Naive B cell (primary cell): ENCODE data around the gene CAMKMT. TPM values are rescaled to one million over a fixed set of nuclear protein-coding genes. Genes with fewer than 3 reads are reported as not detected.
"Not testable (repeated sequence)": the region's sequence is repeated elsewhere in the genome, so short reads cannot be mapped to it uniquely, and the experiment has no call there.

ENCODE experiments used
- ATAC-seq, 2 donors: fragments of 150-1000 bp; cut with Tn5 transposase; 2 replicates each; pipeline ENCODE4 v1.10.0; 2021; ENCODE audit warnings: low read depth in 2 of 2, mild to moderate bottlenecking in 2 of 2, moderate library complexity in 2 of 2
- DNase-seq: peaks from one replicate; pipeline ENCODE4 v3.0.0; 2022
- H3K27ac Mint-ChIP-seq, 6 donors: one replicate each; pipeline ENCODE4 v1.8.0; 2020 to 2022; ENCODE audit warnings: mild to moderate bottlenecking in 6 of 6, mixed read lengths in 6 of 6, moderate library complexity in 5 of 6, inconsistent platforms in 2 of 6
- H3K27me3 Mint-ChIP-seq, 3 donors: one replicate each; pipeline ENCODE4 v1.8.0; 2021 to 2022; ENCODE audit warnings: mixed read lengths in 3 of 3, mild to moderate bottlenecking in 1 of 3
- H3K36me3 Mint-ChIP-seq, 2 donors: one replicate each; pipeline ENCODE4 v1.8.0; 2020 to 2022; ENCODE audit warnings: mixed read lengths in 2 of 2, inconsistent platforms in 1 of 2, mild to moderate bottlenecking in 1 of 2
- H3K4me1 Mint-ChIP-seq, 3 donors: one replicate each; pipeline ENCODE4 v1.8.0; 2020 to 2022; ENCODE audit warnings: mixed read lengths in 3 of 3, inconsistent platforms in 1 of 3, mild to moderate bottlenecking in 1 of 3, moderate library complexity in 1 of 3
- H3K4me3 Mint-ChIP-seq, 8 donors: one replicate each; pipeline ENCODE4 v1.8.0; 2020 to 2022; ENCODE audit warnings: mild to moderate bottlenecking in 8 of 8, mixed read lengths in 8 of 8, moderate library complexity in 8 of 8, inconsistent platforms in 2 of 8
- H3K9me3 Mint-ChIP-seq, 7 donors: one replicate each; pipeline ENCODE4 v1.8.0; 2020 to 2022; ENCODE audit warnings: mixed read lengths in 7 of 7, mild to moderate bottlenecking in 5 of 7, inconsistent platforms in 2 of 7, moderate library complexity in 1 of 7
- polyA plus RNA-seq, 6 donors: library from polyadenylated mRNA; unstranded; fragments of 300-500 nt; fragmentation: Illumina TruSeq; gene quantifications; one replicate each; pipeline ENCODE4 v1.2.3, GENCODE V29; 2021; ENCODE audit warnings: low read depth in 6 of 6

CAMKMT gene
- polyA plus RNA-seq, 6 donors from 2014 or later, result 10.0 to 15.8 (median 12.4) TPM

GRCh38 chr2:44580875-44581515, 219.2 kb downstream of the CAMKMT start:
- ATAC-seq (no peak), DNase-seq (no peak)
- H3K9me3 Mint-ChIP-seq, result no peaks in the 10 kb centered on the region
- H3K36me3 Mint-ChIP-seq, result no peaks in the 10 kb centered on the region
- peaks cover 11 to 19% (median 12%) of the 10 kb centered on the region in 3 donors for H3K4me1 Mint-ChIP-seq
- H3K4me3 Mint-ChIP-seq, result no peak overlapping the region
- no peaks in the 10 kb centered on the region for H3K27me3 Mint-ChIP-seq
- H3K27ac Mint-ChIP-seq, result no peak overlapping the region

- H3K9me3 Mint-ChIP-seq, result no peaks in the 10 kb centered on the region
- peaks cover 0 to 4% of the 10 kb centered on the region in 2 donors for H3K36me3 Mint-ChIP-seq
- peaks cover 8 to 19% (median 11%) of the 10 kb centered on the region in 3 donors for H3K4me1 Mint-ChIP-seq
- H3K27ac Mint-ChIP-seq, result no peak overlapping the region
- DNase-seq (no peak), ATAC-seq (no peak)
- no peaks in the 10 kb centered on the region for H3K27me3 Mint-ChIP-seq
- no peak overlapping the region for H3K4me3 Mint-ChIP-seq
Observed at GRCh38 chr2:44582363-44583008, 220.7 kb downstream of the CAMKMT start.

- DNase-seq, H3K27me3 Mint-ChIP-seq, ATAC-seq, H3K36me3 Mint-ChIP-seq, H3K4me1 Mint-ChIP-seq, H3K4me3 Mint-ChIP-seq: not testable (repeated sequence)
- Mint-ChIP-seq H3K9me3 (peaks cover 0 to 10% (median 0%) of the 10 kb centered on the region in 7 donors), H3K27ac (peak overlapping the region in 2 of 6 donors; percentile 10 to 70)
Observed at GRCh38 chr2:44595615-44596014, 233.9 kb downstream of the CAMKMT start.

- ATAC-seq, result no peak
- Mint-ChIP-seq H3K9me3 (peaks cover 0 to 10% (median 0%) of the 10 kb centered on the region in 7 donors), H3K4me3 (no peak overlapping the region), H3K27me3 (no peaks in the 10 kb centered on the region), H3K36me3 (no peaks in the 10 kb centered on the region), H3K4me1 (peaks cover 5 to 9% (median 9%) of the 10 kb centered on the region in 3 donors), H3K27ac (no peak overlapping the region)
- no peak for DNase-seq
Observed at GRCh38 chr2:44596537-44597320, 235.0 kb downstream of the CAMKMT start.

GRCh38 chr2:44598330-44599119, 236.8 kb downstream of the CAMKMT start:
- Mint-ChIP-seq H3K4me1 (peaks cover 1 to 5% (median 4%) of the 10 kb centered on the region in 3 donors), H3K27me3 (no peaks in the 10 kb centered on the region), H3K27ac (no peak overlapping the region), H3K36me3 (peaks cover 0 to 7% of the 10 kb centered on the region in 2 donors), H3K9me3 (peaks cover 0 to 10% (median 0%) of the 10 kb centered on the region in 7 donors), H3K4me3 (no peak overlapping the region)
- ATAC-seq, result no peak
- DNase-seq, result no peak

GRCh38 chr2:44599130-44599529, 237.4 kb downstream of the CAMKMT start:
- peaks cover 0 to 7% (median 0%) of the 10 kb centered on the region in 7 donors for H3K9me3 Mint-ChIP-seq
- no peak overlapping the region for H3K27ac Mint-ChIP-seq
- no peaks in the 10 kb centered on the region for H3K27me3 Mint-ChIP-seq
- DNase-seq (no peak), ATAC-seq (no peak)
- H3K36me3 Mint-ChIP-seq, result peaks cover 0 to 7% of the 10 kb centered on the region in 2 donors
- H3K4me3 Mint-ChIP-seq, result no peak overlapping the region
- H3K4me1 Mint-ChIP-seq, result no peaks in the 10 kb centered on the region

GRCh38 chr2:44602446-44602845, 240.7 kb downstream of the CAMKMT start:
- Mint-ChIP-seq H3K36me3 (peaks cover 0 to 7% of the 10 kb centered on the region in 2 donors), H3K9me3 (peaks cover 0 to 4% (median 0%) of the 10 kb centered on the region in 7 donors), H3K27ac (no peak overlapping the region), H3K4me1 (no peaks in the 10 kb centered on the region), H3K27me3 (no peaks in the 10 kb centered on the region), H3K4me3 (no peak overlapping the region)
- no peak for DNase-seq
- no peak for ATAC-seq

- Mint-ChIP-seq H3K27ac (no peak overlapping the region), H3K36me3 (peaks cover under 1 to 7% of the 10 kb centered on the region in 2 donors), H3K4me3 (no peak overlapping the region), H3K9me3 (peaks cover 0 to 6% (median 0%) of the 10 kb centered on the region in 7 donors), H3K4me1 (no peaks in the 10 kb centered on the region), H3K27me3 (no peaks in the 10 kb centered on the region)
- no peak for ATAC-seq
- DNase-seq, result no peak
Observed at GRCh38 chr2:44605511-44605910, 243.8 kb downstream of the CAMKMT start.

- ATAC-seq, result no peak
- Mint-ChIP-seq H3K36me3 (peaks cover 0 to 5% of the 10 kb centered on the region in 2 donors), H3K4me3 (no peak overlapping the region), H3K27ac (no peak overlapping the region), H3K9me3 (peaks cover 0 to 6% (median 2%) of the 10 kb centered on the region in 7 donors), H3K27me3 (no peaks in the 10 kb centered on the region), H3K4me1 (peaks cover 2 to 5% (median 3%) of the 10 kb centered on the region in 3 donors)
- DNase-seq, result no peak
Observed at GRCh38 chr2:44612276-44612675, 250.5 kb downstream of the CAMKMT start.

GRCh38 chr2:44614940-44615339, 253.2 kb downstream of the CAMKMT start:
- H3K36me3 Mint-ChIP-seq, result peaks cover 0 to 5% of the 10 kb centered on the region in 2 donors
- H3K4me3 Mint-ChIP-seq, result no peak overlapping the region
- no peak for ATAC-seq
- peaks cover 3 to 10% (median 6%) of the 10 kb centered on the region in 3 donors for H3K4me1 Mint-ChIP-seq
- DNase-seq, result no peak
- peaks cover 0 to 6% (median 2%) of the 10 kb centered on the region in 7 donors for H3K9me3 Mint-ChIP-seq
- no peak overlapping the region for H3K27ac Mint-ChIP-seq
- H3K27me3 Mint-ChIP-seq, result no peaks in the 10 kb centered on the region

- ATAC-seq (no peak), DNase-seq (no peak)
- peaks cover 0 to 3% (median 0%) of the 10 kb centered on the region in 7 donors for H3K9me3 Mint-ChIP-seq
- no peak overlapping the region for H3K4me3 Mint-ChIP-seq
- no peak overlapping the region for H3K27ac Mint-ChIP-seq
- H3K4me1 Mint-ChIP-seq, result peaks cover 3 to 10% (median 6%) of the 10 kb centered on the region in 3 donors
- no peaks in the 10 kb centered on the region for H3K27me3 Mint-ChIP-seq
- no peaks in the 10 kb centered on the region for H3K36me3 Mint-ChIP-seq
Observed at GRCh38 chr2:44615950-44616518, 254.3 kb downstream of the CAMKMT start.

- H3K27ac Mint-ChIP-seq, result no peak overlapping the region
- DNase-seq (no peak), ATAC-seq (peak in 1 of 2 donors; percentile 56)
- H3K36me3 Mint-ChIP-seq, result no peaks in the 10 kb centered on the region
- no peaks in the 10 kb centered on the region for H3K27me3 Mint-ChIP-seq
- H3K4me3 Mint-ChIP-seq, result no peak overlapping the region
- H3K4me1 Mint-ChIP-seq, result peaks cover 3 to 16% (median 11%) of the 10 kb centered on the region in 3 donors
- H3K9me3 Mint-ChIP-seq, result peaks cover 0 to 4% (median 0%) of the 10 kb centered on the region in 7 donors
Observed at GRCh38 chr2:44616667-44617155, 255.0 kb downstream of the CAMKMT start.
